K562 (cell line): Measurements from ENCODE around the gene IL15RA. TPM values are rescaled to one million over a fixed set of nuclear protein-coding genes. Genes with fewer than 3 reads are reported as not detected.

Experiments used
- ATAC-seq: fragments of 200-7000 bp; cut with Tn5 transposase; 3 replicates; pipeline ENCODE4 v1.9.1; 2020; ENCODE audit warnings: moderate library complexity
- BruUV-seq: library from RNA; stranded (reverse); fragments of 400-500 nt; replicated peaks from 2 replicates; lab custom pipeline; 2021; lab: Mats Ljungman, UMichigan
- CTCF ChIA-PET: fragments of 300-600 bp; formaldehyde crosslinking; extraction: SDS; loops from one replicate; lab custom pipeline; 2021; ENCODE audit warnings: low intra/inter-chr PET ratio; lab: Yijun Ruan, JAX
- POLR2A ChIA-PET: fragments of 300-600, 350-650 bp; sonication (Branson Sonifier 250); formaldehyde crosslinking; extraction: SDS; loops from one replicate; lab custom pipeline; 2021; ENCODE audit warnings: antibody characterized with exemption, inconsistent platforms; lab: Yijun Ruan, JAX
- DNase-seq, 4 experiments: peaks; one replicate each; pipeline versions ENCODE4 v3.0.0 to v3.0.0-alpha.2; 2011 to 2018; ENCODE audit warnings: low spot score in 3 of 4, mixed read lengths in 3 of 4; ENCODE audit errors: extremely low read depth in 1 of 4
- FAIRE-seq: peaks from 2 replicates; lab custom pipeline; 2011; peaks lifted over from hg19 to GRCh38; lab: Jason Lieb, UNC
- H2AFZ ChIP-seq: 2 replicates; pipeline ENCODE4 v1.6.0; 2011; ENCODE audit warnings: low read depth, low read length, control low read depth, inconsistent platforms
- H3K27ac ChIP-seq: fragments of 200-600 bp; 3 replicates; pipeline ENCODE4 v1.8.0; 2011; ENCODE audit warnings: low read depth, mild to moderate bottlenecking, control low read depth, inconsistent platforms, low read length, moderate library complexity, mixed read lengths; ENCODE audit errors: extremely low read depth
- H3K27me3 ChIP-seq, 2 experiments: fragments of 300-600 bp in 1 of 2; 2 replicates in 1 of 2; 3 replicates in 1 of 2; pipeline versions ENCODE4 v1.6.0 to v1.8.0; 2011; ENCODE audit warnings: inconsistent platforms in 2 of 2, low read length in 2 of 2, mild to moderate bottlenecking in 1 of 2, mixed read lengths in 1 of 2, moderate library complexity in 1 of 2; ENCODE audit not compliant: control insufficient read depth in 2 of 2, insufficient read depth in 2 of 2
- H3K36me3 ChIP-seq: fragments of 300-600 bp; 3 replicates; pipeline ENCODE4 v1.8.0; 2011; ENCODE audit warnings: mild to moderate bottlenecking, low read length, inconsistent platforms; ENCODE audit not compliant: control insufficient read depth, insufficient read depth
- H3K4me1 ChIP-seq, 2 experiments: fragments of 200-600 bp in 1 of 2; replicated peaks in 1 of 2; 2 replicates in 1 of 2; 3 replicates in 1 of 2; pipeline versions ENCODE4 v1.5.1 to v1.8.0; 2011; ENCODE audit warnings: inconsistent platforms in 2 of 2, low read length in 2 of 2, mild to moderate bottlenecking in 1 of 2, mixed read lengths in 1 of 2, moderate library complexity in 1 of 2; ENCODE audit not compliant: control insufficient read depth in 2 of 2, insufficient read depth in 2 of 2
- H3K4me2 ChIP-seq: 2 replicates; pipeline ENCODE4 v1.6.1; 2011; ENCODE audit warnings: low read length, control low read depth, inconsistent platforms, mixed read lengths; ENCODE audit not compliant: insufficient read depth
- H3K4me3 ChIP-seq: fragments of 200-600 bp; sonication (generic), shearing (Covaris generic); 2 replicates; pipeline ENCODE4 v1.5.1; 2016; ENCODE audit warnings: control low read depth, inconsistent platforms
- H3K79me2 ChIP-seq: fragments of 200-600 bp; 3 replicates; pipeline ENCODE4 v1.8.0; 2011; ENCODE audit warnings: low read length, inconsistent platforms; ENCODE audit not compliant: control insufficient read depth, insufficient read depth
- H3K9ac ChIP-seq, 2 experiments: 2 replicates each; pipeline versions ENCODE4 v1.6.0 to v1.6.1; 2011; ENCODE audit warnings: low read depth in 2 of 2, low read length in 2 of 2, control low read depth in 1 of 2, inconsistent platforms in 1 of 2, mild to moderate bottlenecking in 1 of 2, mixed read lengths in 1 of 2; ENCODE audit not compliant: insufficient read depth in 1 of 2
- H3K9me1 ChIP-seq: one replicate; pipeline ENCODE4 v1.6.0; 2011; ENCODE audit warnings: inconsistent platforms, mild to moderate bottlenecking, low read length, moderate library complexity; ENCODE audit not compliant: control insufficient read depth, insufficient read depth
- H3K9me3 ChIP-seq: replicated peaks from 2 replicates; pipeline ENCODE4 v1.5.1; 2011; ENCODE audit warnings: low read depth, low read length, inconsistent platforms; ENCODE audit not compliant: control insufficient read depth, insufficient read depth
- H4K20me1 ChIP-seq: replicated peaks from 2 replicates; pipeline ENCODE4 v1.6.1; 2011; ENCODE audit warnings: low read length, inconsistent platforms, mixed read lengths; ENCODE audit not compliant: control insufficient read depth, insufficient read depth
- DLX4 ChIP-seq: fragments of 250-450 bp; sonication (Bioruptor Pico); IDR thresholded peaks from 2 replicates; pipeline ENCODE4 v1.6.1; 2021; ENCODE audit warnings: mild to moderate bottlenecking
- MYNN ChIP-seq, 2 experiments: sonication (generic); formaldehyde crosslinking in 1 of 2; IDR thresholded peaks; 2 replicates each; pipeline versions ENCODE4 v1.5.0 to v1.6.1; 2016 to 2020; ENCODE audit warnings: antibody characterized with exemption in 1 of 2, missing genetic modification reagents in 1 of 2
- RBM14 ChIP-seq: fragments of 200-400 bp; formaldehyde crosslinking; IDR thresholded peaks from 2 replicates; pipeline ENCODE4 v1.6.1; 2018; ENCODE audit warnings: low read depth, mild to moderate bottlenecking, low read length, moderate library complexity, borderline replicate concordance; ENCODE audit not compliant: insufficient read depth
- WGBS: fragments of 100-300 bp; shearing (Covaris generic); methylation state at CpG from one replicate; pipeline ENCODE4 v1.1.6; 2016; ENCODE audit warnings: low coverage, mixed read lengths; ENCODE audit not compliant: insufficient coverage; ENCODE audit errors: missing lambda C conversion rate; 5-methylcytosine and 5-hydroxymethylcytosine counted together
- in situ Hi-C: fragments of 300-500 bp; cut with MboI; formaldehyde crosslinking; loops from 4 replicates; pipeline ENCODE4 v1.15.0; 2018; ENCODE audit warnings: inconsistent platforms, mixed read lengths
- intact Hi-C: fragments of 100-400 bp; cut with micrococcal nuclease; formaldehyde crosslinking; loops from 2 replicates; pipeline ENCODE4 v1.14.2; 2022
- polyA plus RNA-seq, 8 experiments: library from polyadenylated mRNA; depleted of rRNA in 4 of 8; stranded (reverse) in 5 of 8; unstranded in 3 of 8; fragments of >200 nt; fragmentation: Nextera tagmentation in 2 of 8; fragmentation: Illumina TruSeq in 1 of 8; extraction: Ambion mirVana in 2 of 8; extraction: Trizol in 1 of 8; gene quantifications; 2 replicates each; pipeline versions ENCODE4 v1.2.1 to v1.2.3, GENCODE V29; 2011 to 2014; ENCODE audit warnings: inconsistent platforms in 1 of 8, missing spikeins in 1 of 8
- total RNA-seq, 7 experiments: library from RNA; depleted of rRNA in 6 of 7; stranded (reverse); fragments of >200 nt in 6 of 7; fragmentation: Illumina TruSeq in 2 of 7; extraction: Trizol in 2 of 7; gene quantifications; 2 replicates each; pipeline versions ENCODE4 v1.2.1 to v1.2.3, GENCODE V29; 2011 to 2021; ENCODE audit warnings: low replicate concordance in 1 of 7
- TF ChIP-seq, protein P1 (sequence below), 3 experiments: fragments of 200-800 bp in 1 of 3; fragments of 250-450 bp in 1 of 3; fragments of 450-650 bp in 1 of 3; sonication (Bioruptor Pico) in 1 of 3; sonication (Bioruptor generic) in 1 of 3; formaldehyde crosslinking in 1 of 3; IDR thresholded peaks; 2 replicates each; pipeline versions ENCODE4 v1.6.1 to v1.8.0; 2016 to 2022; ENCODE audit warnings: mild to moderate bottlenecking in 2 of 3, missing genetic modification characterization in 2 of 3, missing compliant biosample characterization in 1 of 3, moderate library complexity in 1 of 3
- TF ChIP-seq, protein P2 (sequence below), 2 experiments: fragments of 450-650 bp; IDR thresholded peaks; 2 replicates each; pipeline ENCODE4 v1.6.1; 2016
- TF ChIP-seq, protein P3 (sequence below): fragments of 450-650 bp; IDR thresholded peaks from 2 replicates; pipeline ENCODE4 v1.6.1; 2018; ENCODE audit not compliant: partially characterized antibody

The IL15RA gene
- total and polyA plus RNA-seq, 9 of the 15 experiments (the other 6 are each of a cell fraction or from before 2014, with no cell fraction given): 1.2 to 11.7 (median 8.0) TPM

DNA sequence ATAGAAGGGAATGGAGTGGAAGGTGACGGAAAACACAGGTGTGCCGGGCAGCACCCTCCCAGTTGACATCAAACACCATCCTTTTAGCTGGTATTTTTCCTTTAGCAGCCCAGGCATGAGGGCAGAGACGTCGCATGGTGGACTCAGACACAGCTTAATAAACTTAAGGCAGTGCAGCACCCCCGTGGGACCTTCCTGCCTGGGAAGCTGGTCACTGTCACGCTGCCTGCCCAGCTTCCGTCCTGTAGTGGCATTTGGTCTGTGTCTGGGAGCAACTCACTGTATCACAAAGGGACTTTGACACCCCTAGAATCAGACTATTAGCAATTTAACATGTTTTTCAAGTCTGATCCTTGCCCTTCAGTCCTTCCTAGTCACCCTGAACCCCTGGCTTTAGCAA lies 35.8 kb downstream of the IL15RA start:
- no peaks in the 10 kb centered on the region for H3K9me1 ChIP-seq
- peak overlapping the region; percentile 74 for H2AFZ ChIP-seq
- H3K79me2 ChIP-seq: no peaks in the 10 kb centered on the region
- 77% methylated on average over 7 of the region's 7 CpGs for WGBS
- H3K4me1 ChIP-seq: peaks cover 17 to 39% of the 10 kb centered on the region in 2 experiments; a peak in 4 of 5 replicates
- intact Hi-C loops: no loop called here
- H3K9ac ChIP-seq: peak overlapping the region; percentile 20 to 32; a peak in 3 of 4 replicates
- no peaks in the 10 kb centered on the region for H4K20me1 ChIP-seq
- no peak overlapping the region for H3K4me3 ChIP-seq
- H3K27me3 ChIP-seq: no peaks in the 10 kb centered on the region
- ATAC-seq: 0 out of 3 replicates have a peak, but pooled peaks have one; percentile 4
- DNase-seq: no peak
- H3K27ac ChIP-seq: peak overlapping the region; percentile 63; the same call in 1 of the 3 replicates
- BruUV-seq: no TSS peak
- H3K9me3 ChIP-seq: no peaks in the 10 kb centered on the region
- peaks cover 23% of the 10 kb centered on the region; the same call in 2 of the 3 replicates for H3K36me3 ChIP-seq
- in situ Hi-C loops: loop anchor here (25.0 kb wide), 1 partner anchor 446 kb away; no protein-coding TSS in a partner anchor
- H3K4me2 ChIP-seq: peak overlapping the region; percentile 75
- ChIA-PET CTCF (no interaction called here), POLR2A (interaction anchor here (0.6 kb wide), 1 partner anchor 29 kb away, joined by 3 read pairs; no protein-coding TSS in a partner anchor)
- no peak for FAIRE-seq
- TF ChIP-seq MYNN (IDR thresholded peaks at IDR 0.05): no peak
- no peak for TF ChIP-seq MYNN (CRISPR knock-in tag; IDR thresholded peaks at IDR 0.05)
- no peak for TF ChIP-seq DLX4 (CRISPR knock-in tag)
- no peak for TF ChIP-seq RBM14
- TF ChIP-seq, protein P1, sequence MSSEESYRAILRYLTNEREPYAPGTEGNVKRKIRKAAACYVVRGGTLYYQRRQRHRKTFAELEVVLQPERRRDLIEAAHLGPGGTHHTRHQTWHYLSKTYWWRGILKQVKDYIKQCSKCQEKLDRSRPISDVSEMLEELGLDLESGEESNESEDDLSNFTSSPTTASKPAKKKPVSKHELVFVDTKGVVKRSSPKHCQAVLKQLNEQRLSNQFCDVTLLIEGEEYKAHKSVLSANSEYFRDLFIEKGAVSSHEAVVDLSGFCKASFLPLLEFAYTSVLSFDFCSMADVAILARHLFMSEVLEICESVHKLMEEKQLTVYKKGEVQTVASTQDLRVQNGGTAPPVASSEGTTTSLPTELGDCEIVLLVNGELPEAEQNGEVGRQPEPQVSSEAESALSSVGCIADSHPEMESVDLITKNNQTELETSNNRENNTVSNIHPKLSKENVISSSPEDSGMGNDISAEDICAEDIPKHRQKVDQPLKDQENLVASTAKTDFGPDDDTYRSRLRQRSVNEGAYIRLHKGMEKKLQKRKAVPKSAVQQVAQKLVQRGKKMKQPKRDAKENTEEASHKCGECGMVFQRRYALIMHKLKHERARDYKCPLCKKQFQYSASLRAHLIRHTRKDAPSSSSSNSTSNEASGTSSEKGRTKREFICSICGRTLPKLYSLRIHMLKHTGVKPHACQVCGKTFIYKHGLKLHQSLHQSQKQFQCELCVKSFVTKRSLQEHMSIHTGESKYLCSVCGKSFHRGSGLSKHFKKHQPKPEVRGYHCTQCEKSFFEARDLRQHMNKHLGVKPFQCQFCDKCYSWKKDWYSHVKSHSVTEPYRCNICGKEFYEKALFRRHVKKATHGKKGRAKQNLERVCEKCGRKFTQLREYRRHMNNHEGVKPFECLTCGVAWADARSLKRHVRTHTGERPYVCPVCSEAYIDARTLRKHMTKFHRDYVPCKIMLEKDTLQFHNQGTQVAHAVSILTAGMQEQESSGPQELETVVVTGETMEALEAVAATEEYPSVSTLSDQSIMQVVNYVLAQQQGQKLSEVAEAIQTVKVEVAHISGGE (CRISPR knock-in tag; IDR thresholded peaks at IDR 0.05): no peak
- TF ChIP-seq, protein P2, sequence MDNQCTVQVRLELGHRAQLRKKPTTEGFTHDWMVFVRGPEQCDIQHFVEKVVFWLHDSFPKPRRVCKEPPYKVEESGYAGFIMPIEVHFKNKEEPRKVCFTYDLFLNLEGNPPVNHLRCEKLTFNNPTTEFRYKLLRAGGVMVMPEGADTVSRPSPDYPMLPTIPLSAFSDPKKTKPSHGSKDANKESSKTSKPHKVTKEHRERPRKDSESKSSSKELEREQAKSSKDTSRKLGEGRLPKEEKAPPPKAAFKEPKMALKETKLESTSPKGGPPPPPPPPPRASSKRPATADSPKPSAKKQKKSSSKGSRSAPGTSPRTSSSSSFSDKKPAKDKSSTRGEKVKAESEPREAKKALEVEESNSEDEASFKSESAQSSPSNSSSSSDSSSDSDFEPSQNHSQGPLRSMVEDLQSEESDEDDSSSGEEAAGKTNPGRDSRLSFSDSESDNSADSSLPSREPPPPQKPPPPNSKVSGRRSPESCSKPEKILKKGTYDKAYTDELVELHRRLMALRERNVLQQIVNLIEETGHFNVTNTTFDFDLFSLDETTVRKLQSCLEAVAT (IDR thresholded peaks at IDR 0.05): no peak
- TF ChIP-seq, protein P3, sequence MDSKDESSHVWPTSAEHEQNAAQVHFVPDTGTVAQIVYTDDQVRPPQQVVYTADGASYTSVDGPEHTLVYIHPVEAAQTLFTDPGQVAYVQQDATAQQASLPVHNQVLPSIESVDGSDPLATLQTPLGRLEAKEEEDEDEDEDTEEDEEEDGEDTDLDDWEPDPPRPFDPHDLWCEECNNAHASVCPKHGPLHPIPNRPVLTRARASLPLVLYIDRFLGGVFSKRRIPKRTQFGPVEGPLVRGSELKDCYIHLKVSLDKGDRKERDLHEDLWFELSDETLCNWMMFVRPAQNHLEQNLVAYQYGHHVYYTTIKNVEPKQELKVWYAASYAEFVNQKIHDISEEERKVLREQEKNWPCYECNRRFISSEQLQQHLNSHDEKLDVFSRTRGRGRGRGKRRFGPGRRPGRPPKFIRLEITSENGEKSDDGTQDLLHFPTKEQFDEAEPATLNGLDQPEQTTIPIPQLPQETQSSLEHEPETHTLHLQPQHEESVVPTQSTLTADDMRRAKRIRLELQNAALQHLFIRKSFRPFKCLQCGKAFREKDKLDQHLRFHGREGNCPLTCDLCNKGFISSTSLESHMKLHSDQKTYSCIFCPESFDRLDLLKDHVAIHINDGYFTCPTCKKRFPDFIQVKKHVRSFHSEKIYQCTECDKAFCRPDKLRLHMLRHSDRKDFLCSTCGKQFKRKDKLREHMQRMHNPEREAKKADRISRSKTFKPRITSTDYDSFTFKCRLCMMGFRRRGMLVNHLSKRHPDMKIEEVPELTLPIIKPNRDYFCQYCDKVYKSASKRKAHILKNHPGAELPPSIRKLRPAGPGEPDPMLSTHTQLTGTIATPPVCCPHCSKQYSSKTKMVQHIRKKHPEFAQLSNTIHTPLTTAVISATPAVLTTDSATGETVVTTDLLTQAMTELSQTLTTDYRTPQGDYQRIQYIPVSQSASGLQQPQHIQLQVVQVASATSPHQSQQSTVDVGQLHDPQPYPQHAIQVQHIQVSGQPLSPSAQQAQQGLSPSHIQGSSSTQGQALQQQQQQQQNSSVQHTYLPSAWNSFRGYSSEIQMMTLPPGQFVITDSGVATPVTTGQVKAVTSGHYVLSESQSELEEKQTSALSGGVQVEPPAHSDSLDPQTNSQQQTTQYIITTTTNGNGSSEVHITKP: no peak
